Measurements from ENCODE around the gene CTSD.

- no peak for TF ChIP-seq CTCF (conservative IDR thresholded peaks at IDR 0.05; ENCODE audit: low read length)
- no peak for TF ChIP-seq EZH2phosphoT487 (IDR thresholded peaks at IDR 0.05; ENCODE audit: borderline replicate concordance, low read depth, low read length)
Observed at GRCh38 chr11:1753229-1753928, 10.3 kb downstream of the CTSD start.

Measured in OCI-LY7 (cell line).